GM19193 (cell line): ENCODE measurements around the gene FLRT2.

ENCODE experiments used
- POLR2A ChIP-seq: IDR thresholded peaks from 4 replicates; pipeline ENCODE4 v1.6.1; 2011; ENCODE audit not compliant: insufficient read depth, insufficient read length; ENCODE audit errors: extremely low read depth

FLRT2 gene

DNA sequence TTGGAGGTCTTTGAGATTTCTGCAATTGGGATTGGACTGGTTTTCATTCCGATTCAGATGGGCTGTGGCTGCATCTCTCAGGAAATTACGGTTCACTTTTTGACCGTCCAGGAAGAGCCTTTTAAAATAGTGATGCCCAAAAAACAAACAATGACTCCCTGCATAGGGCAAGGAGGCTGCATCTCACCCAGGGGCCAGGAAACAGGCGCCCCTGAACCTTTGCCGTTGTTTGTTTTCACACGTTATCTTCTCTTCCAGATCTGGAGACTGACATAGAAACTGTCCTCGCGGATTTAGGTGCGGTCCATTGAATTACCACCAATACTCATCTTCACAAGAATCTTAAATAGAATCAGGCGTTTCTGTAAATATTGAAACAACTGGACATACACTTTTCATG lies 66.0 kb downstream of the FLRT2 start:
- no peak for TF ChIP-seq POLR2A

- TF ChIP-seq POLR2A = no peak
These were observed 66.6 kb downstream of the FLRT2 start for GRCh38 chr14:85596562-85596961.

DNA sequence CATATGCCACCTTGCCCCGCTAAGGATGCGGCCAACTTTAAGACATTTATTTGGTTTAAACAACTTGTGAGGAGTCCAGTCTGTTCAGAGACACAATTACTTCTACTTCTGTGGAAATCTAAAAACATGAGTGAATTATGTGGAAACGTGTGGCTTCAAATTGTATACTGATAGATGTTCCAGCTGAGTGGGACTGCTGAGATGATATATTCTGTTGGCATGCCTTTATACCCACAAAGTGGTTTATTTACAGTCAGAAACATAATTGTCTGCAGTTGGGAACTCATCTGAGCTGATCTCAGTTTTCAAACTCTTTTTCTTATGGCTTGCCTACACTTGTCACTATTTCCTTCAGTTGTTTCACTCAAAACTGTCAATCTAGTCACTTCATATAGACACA lies 67.8 kb downstream of the FLRT2 start:
- TF ChIP-seq POLR2A = no peak

DNA sequence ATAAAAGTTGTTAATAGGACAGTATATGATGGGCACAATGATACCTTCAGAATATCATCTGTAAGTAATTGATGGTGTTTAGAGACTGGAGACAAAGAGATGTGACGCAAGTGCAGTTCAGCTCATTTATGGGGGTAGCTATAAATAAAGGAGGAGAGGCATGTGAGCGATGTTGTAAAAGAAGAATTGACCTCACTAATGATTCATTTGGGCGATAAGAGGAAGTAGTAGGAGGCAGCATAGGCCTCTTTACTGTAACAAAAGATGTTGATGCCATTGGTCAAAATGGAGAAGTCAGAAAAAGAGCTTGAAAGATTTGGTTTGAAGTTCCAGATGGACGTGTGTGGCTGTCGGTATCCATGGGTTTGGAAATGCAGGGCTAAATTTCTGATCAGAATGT lies 70.0 kb downstream of the FLRT2 start:
- no peak for TF ChIP-seq POLR2A

DNA sequence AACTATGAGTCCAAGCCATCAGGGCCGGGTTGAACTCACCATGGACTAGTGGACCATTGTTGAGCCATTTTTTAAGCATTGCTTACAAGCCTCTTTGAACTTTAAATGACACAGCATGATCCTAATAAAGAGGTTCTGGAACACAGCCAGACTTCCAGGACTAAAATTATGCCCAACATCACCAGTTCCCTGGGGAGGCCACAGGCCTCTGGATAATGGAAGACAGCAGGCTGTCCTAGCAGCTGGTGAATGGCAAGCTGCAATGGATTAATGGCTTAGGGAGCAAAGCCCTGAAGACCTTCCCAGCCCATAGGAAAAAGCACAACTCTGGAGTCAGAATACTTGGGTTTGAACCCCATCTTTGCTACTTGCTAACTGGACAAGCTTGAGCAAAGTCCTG lies 71.3 kb downstream of the FLRT2 start:
- TF ChIP-seq POLR2A = no peak

DNA sequence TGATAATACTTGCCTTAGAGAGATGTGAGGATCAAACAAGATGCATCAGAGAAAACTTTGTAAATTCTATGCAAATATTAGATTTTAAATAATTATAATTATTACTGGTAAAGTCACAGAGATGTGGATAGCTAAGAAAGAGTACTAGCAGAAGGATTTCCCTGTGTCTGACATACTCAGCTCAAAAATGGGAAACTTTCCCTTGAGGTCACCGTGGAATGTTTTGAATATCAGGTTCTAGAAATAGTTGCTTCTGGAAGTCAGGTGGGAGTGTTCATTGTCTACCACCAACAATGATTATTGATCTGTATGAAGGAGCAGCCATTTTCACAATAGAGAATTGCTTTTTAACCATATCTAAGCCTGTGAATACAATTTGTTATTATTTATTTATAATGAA lies 71.7 kb downstream of the FLRT2 start:
- no peak for TF ChIP-seq POLR2A

- TF ChIP-seq POLR2A = no peak
These were observed 72.4 kb downstream of the FLRT2 start for GRCh38 chr14:85602345-85602744.

GRCh38 chr14:85604021-85604420 lies 74.1 kb downstream of the FLRT2 start:
- TF ChIP-seq POLR2A = no peak

DNA sequence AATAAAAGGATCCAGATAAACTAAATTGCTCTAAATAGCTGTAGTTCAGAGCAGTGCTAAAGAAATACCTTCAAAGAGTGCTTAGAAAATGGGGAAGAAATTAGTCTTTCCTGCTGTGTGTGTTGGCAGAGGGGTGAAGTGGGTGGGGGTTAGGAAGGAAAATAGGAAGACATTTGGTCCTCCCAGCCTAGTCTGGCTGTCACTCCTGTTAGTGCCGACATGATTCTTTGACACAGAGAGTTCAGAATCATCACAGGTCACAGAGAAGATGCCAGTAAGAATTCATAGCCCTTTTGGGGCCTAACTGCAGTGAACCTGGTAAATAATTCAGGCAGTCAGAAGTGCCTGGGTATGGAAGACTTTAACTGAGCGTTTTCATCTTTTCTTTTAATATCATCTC lies 74.8 kb downstream of the FLRT2 start:
- no peak for TF ChIP-seq POLR2A

DNA sequence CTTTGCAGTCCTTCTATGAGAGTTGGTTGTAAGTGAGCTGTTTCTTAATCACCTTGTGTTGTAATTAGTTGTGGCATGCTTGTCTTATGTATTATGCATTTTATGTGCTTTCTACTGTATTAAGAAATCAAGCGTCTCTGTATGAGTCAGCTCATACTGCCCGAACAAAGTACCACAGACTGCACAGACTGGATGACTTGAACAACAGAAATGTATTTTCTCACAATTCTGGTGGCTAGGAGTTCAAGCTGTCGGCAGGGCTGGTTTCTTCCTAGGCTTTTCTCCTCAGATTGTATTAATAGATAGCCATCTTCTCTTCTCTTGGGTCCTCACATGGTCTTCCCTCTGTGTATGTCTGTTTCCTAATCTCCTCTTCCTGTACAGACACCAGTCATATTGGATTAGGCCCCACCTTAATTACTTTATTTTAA lies 77.7 kb downstream of the FLRT2 start:
- no peak for TF ChIP-seq POLR2A

DNA sequence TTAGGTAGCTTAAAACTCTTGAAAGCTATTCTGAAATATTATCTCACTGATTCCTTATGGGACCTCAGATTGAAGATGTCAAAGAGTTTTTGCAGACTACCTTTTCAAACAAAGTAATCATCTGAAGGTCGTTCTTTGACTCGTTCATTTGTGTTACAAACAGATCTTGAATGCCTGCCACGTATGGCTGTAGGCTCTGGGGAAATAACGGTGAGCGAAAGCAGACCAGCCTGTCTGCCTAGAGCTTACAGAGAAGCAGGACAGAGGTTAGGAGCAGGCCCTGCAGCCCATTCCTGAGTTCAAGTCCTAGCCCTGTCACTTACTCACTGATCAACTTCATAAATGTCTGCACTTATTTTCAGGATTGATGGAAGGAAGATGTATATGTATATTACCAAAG lies 83.6 kb downstream of the FLRT2 start:
- no peak for TF ChIP-seq POLR2A

- TF ChIP-seq POLR2A = no peak
These were observed 86.5 kb downstream of the FLRT2 start for GRCh38 chr14:85616386-85616885.

- no peak for TF ChIP-seq POLR2A
These were observed 86.9 kb downstream of the FLRT2 start for GRCh38 chr14:85616886-85617285.

- no peak for TF ChIP-seq POLR2A
These were observed 87.8 kb downstream of the FLRT2 start for GRCh38 chr14:85617791-85618190.

- no peak for TF ChIP-seq POLR2A
These were observed 88.4 kb downstream of the FLRT2 start for GRCh38 chr14:85618390-85618789.

DNA sequence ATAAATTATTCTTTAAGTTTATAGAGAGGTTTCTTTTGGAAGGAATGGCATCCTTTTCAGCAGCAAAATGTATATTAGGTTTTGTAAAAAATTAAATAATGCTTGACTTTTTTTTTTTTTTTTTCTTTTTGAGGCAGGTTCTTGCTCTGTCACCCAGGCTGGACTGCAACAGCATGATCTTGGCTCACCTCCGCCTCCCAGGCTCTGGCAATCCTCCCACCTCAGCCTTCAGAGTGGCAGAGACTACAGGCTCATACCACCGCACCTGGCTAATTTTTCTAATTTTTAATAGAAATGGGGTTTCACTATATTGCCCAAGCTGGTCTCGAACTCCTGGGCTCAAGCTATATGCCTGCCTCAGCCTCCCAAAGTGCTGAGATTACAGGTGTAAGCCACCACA lies 89.0 kb downstream of the FLRT2 start:
- TF ChIP-seq POLR2A = no peak

- no peak for TF ChIP-seq POLR2A
These were observed 89.9 kb downstream of the FLRT2 start for GRCh38 chr14:85619851-85620250.

DNA sequence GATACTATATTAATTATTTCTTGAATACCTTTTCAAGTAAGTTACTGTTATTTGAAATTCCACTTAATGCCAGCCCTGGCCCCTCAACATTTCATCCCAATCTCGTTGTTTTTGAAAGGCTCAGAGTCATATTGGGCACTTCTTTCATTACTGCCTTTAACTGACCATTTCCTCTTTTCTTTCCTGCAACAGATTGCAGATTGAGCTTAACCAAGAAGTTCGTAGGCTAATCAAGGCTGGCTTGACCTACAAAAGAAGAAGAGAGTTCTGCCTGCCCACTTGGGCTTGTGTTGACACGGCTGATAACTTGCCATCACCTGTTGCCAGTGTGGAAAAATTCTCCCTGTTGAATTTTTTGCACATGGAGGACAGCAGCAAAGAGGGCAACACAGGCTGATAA lies 91.0 kb downstream of the FLRT2 start:
- no peak for TF ChIP-seq POLR2A

- TF ChIP-seq POLR2A = no peak
These were observed 92.2 kb downstream of the FLRT2 start for GRCh38 chr14:85622106-85622505.
